HepG2 (cell line): Measurements from ENCODE around the gene EIF4G2. TPM values are rescaled to one million over a fixed set of nuclear protein-coding genes. Genes with fewer than 3 reads are reported as not detected.

ENCODE experiments used
- ARNT2 ChIP-seq: sonication (generic); formaldehyde crosslinking; IDR thresholded peaks from 2 replicates; pipeline ENCODE4 v1.8.0; 2022; ENCODE audit warnings: mild to moderate bottlenecking, low read depth, missing genetic modification reagents, moderate library complexity
- ATM ChIP-seq: fragments of 450-650 bp; IDR thresholded peaks from 2 replicates; pipeline ENCODE4 v1.7.1; 2017; ENCODE audit warnings: mild to moderate bottlenecking, borderline replicate concordance
- CREM ChIP-seq, 2 experiments: sonication (generic) in 1 of 2; formaldehyde crosslinking in 1 of 2; IDR thresholded peaks; 2 replicates each; pipeline versions ENCODE4 v1.4.0 to v1.6.1; 2016 to 2020; ENCODE audit warnings: antibody characterized with exemption in 1 of 2, mild to moderate bottlenecking in 1 of 2, missing genetic modification reagents in 1 of 2
- HHEX ChIP-seq: IDR thresholded peaks from 2 replicates; pipeline ENCODE4 v1.6.1; 2016; ENCODE audit warnings: control low read depth
- HNF1A ChIP-seq, 2 experiments: sonication (generic) in 1 of 2; formaldehyde crosslinking in 1 of 2; IDR thresholded peaks; 2 replicates each; pipeline versions ENCODE4 v1.4.0 to v1.6.1; 2016 to 2020; ENCODE audit warnings: borderline replicate concordance in 1 of 2, low read depth in 1 of 2, mild to moderate bottlenecking in 1 of 2, missing genetic modification reagents in 1 of 2
- IKZF1 ChIP-seq: fragments of 450-650 bp; IDR thresholded peaks from 2 replicates; pipeline ENCODE4 v1.7.1; 2016
- MAZ ChIP-seq, 2 experiments: sonication (generic) in 1 of 2; formaldehyde crosslinking in 1 of 2; IDR thresholded peaks; 2 replicates each; pipeline versions ENCODE4 v1.5.0 to v1.6.1; 2012 to 2020; ENCODE audit warnings: low read depth in 2 of 2, mild to moderate bottlenecking in 2 of 2, borderline replicate concordance in 1 of 2, improper control_type of control experiment in 1 of 2, low read length in 1 of 2, missing genetic modification reagents in 1 of 2, moderate library complexity in 1 of 2
- MIER2 ChIP-seq: IDR thresholded peaks from 2 replicates; pipeline ENCODE4 v1.6.1; 2016; ENCODE audit warnings: missing biosample characterization, missing genetic modification reagents
- RELA ChIP-seq: sonication (generic); formaldehyde crosslinking; IDR thresholded peaks from 2 replicates; pipeline ENCODE4 v1.4.0; 2020; ENCODE audit warnings: missing genetic modification reagents
- SMAD9 ChIP-seq: sonication (generic); formaldehyde crosslinking; IDR thresholded peaks from 2 replicates; pipeline ENCODE4 v1.5.1; 2020; ENCODE audit warnings: mild to moderate bottlenecking, missing genetic modification reagents
- SRF ChIP-seq: IDR thresholded peaks from 2 replicates; pipeline ENCODE4 v1.6.1; 2011; ENCODE audit warnings: mild to moderate bottlenecking, low read depth, low read length, moderate library complexity
- ZBTB2 ChIP-seq: sonication (generic); formaldehyde crosslinking; IDR thresholded peaks from 2 replicates; pipeline ENCODE4 v1.8.0; 2022; ENCODE audit warnings: low read depth, missing genetic modification reagents
- ZMAT3 ChIP-seq: sonication (generic); formaldehyde crosslinking; conservative IDR thresholded peaks from 2 replicates; pipeline ENCODE4 v1.7.0; 2021; ENCODE audit warnings: missing genetic modification reagents
- ZNF12 ChIP-seq: sonication (generic); formaldehyde crosslinking; IDR thresholded peaks from 2 replicates; pipeline ENCODE4 v1.5.0; 2020; ENCODE audit warnings: missing genetic modification reagents
- ZNF121 ChIP-seq: sonication (generic); formaldehyde crosslinking; IDR thresholded peaks from 2 replicates; pipeline ENCODE4 v1.5.0; 2020; ENCODE audit warnings: mild to moderate bottlenecking, missing genetic modification reagents
- ZNF589 ChIP-seq: sonication (generic); formaldehyde crosslinking; conservative IDR thresholded peaks from 2 replicates; pipeline ENCODE4 v1.8.0; 2022; ENCODE audit warnings: mild to moderate bottlenecking, moderate library complexity, missing genetic modification reagents
- ZNF598 ChIP-seq: sonication (generic); formaldehyde crosslinking; IDR thresholded peaks from 2 replicates; pipeline ENCODE4 v1.5.1; 2020; ENCODE audit warnings: mild to moderate bottlenecking, missing genetic modification reagents, borderline replicate concordance
- ZNF790 ChIP-seq: sonication (generic); formaldehyde crosslinking; IDR thresholded peaks from 2 replicates; pipeline ENCODE4 v1.8.0; 2022; ENCODE audit warnings: missing genetic modification reagents, mild to moderate bottlenecking, borderline replicate concordance
- polyA plus RNA-seq, 8 experiments: library from polyadenylated mRNA; depleted of rRNA in 3 of 8; stranded (reverse) in 7 of 8; unstranded in 1 of 8; fragments of >200 nt; fragmentation: Illumina TruSeq in 4 of 8; extraction: Trizol in 4 of 8; gene quantifications; 2 replicates each; pipeline versions ENCODE4 v1.2.1 to v1.2.3, GENCODE V29; 2011 to 2016; ENCODE audit warnings: low read depth in 4 of 8, missing spikeins in 1 of 8, mixed read lengths in 1 of 8; ENCODE audit not compliant: insufficient read depth in 1 of 8
- total RNA-seq, 5 experiments: library from RNA; depleted of rRNA; stranded (reverse); fragments of >200 nt; fragmentation: Illumina TruSeq; extraction: Trizol; gene quantifications; 2 replicates each; pipeline ENCODE4 v1.2.3, GENCODE V29; 2016; ENCODE audit warnings: low read depth in 1 of 5
- TF ChIP-seq, protein P1 (sequence below): sonication (generic); formaldehyde crosslinking; IDR thresholded peaks from 2 replicates; pipeline ENCODE4 v1.8.0; 2022; ENCODE audit warnings: missing genetic modification reagents, low read depth, mild to moderate bottlenecking, borderline replicate concordance
- TF ChIP-seq, protein P2 (sequence below): sonication (generic); formaldehyde crosslinking; IDR thresholded peaks from 2 replicates; pipeline ENCODE4 v1.4.0; 2020; ENCODE audit warnings: missing genetic modification reagents

Gene EIF4G2
- total and polyA plus RNA-seq, 2 of the 13 experiments (the other 11 are each of a cell fraction or from before 2014, with no cell fraction given) = 362 to 546 TPM

- TF ChIP-seq HNF1A (IDR thresholded peaks at IDR 0.05; ENCODE audit: low read depth) (no peak), HNF1A (CRISPR knock-in tag; IDR thresholded peaks at IDR 0.05; ENCODE audit: borderline replicate concordance) (peak; percentile 69; the same call in 1 of the 2 replicates), ZNF790 (CRISPR knock-in tag) (no peak), CREM (IDR thresholded peaks at IDR 0.05) (peak; percentile 78), CREM (CRISPR knock-in tag; IDR thresholded peaks at IDR 0.05) (no peak), ZMAT3 (peak; percentile 55; the same call in 1 of the 2 replicates), ZNF598 (CRISPR knock-in tag) (peak; percentile 58; the same call in 1 of the 2 replicates), ZNF12 (CRISPR knock-in tag) (no peak; the same call in 1 of the 2 replicates), MAZ (IDR thresholded peaks at IDR 0.05; ENCODE audit: borderline replicate concordance, low read depth, low read length) (peak; percentile 83), MAZ (CRISPR knock-in tag; IDR thresholded peaks at IDR 0.05; ENCODE audit: low read depth) (peak; percentile 83; the same call in 1 of the 2 replicates), ZNF121 (CRISPR knock-in tag) (peak; percentile 71), SMAD9 (CRISPR knock-in tag) (0 out of 2 replicates have a peak, but pooled peaks have one; percentile 34), ZNF589 (CRISPR knock-in tag) (no peak), RELA (CRISPR knock-in tag) (0 out of 2 replicates have a peak, but pooled peaks have one; percentile 57), ZBTB2 (CRISPR knock-in tag) (peak; percentile 95), ARNT2 (peak; percentile 82), MIER2 (CRISPR knock-in tag) (0 out of 2 replicates have a peak, but pooled peaks have one; percentile 40), IKZF1 (no peak), ATM (no peak), SRF (no peak), HHEX (CRISPR knock-in tag) (no peak)
- TF ChIP-seq, protein P1, sequence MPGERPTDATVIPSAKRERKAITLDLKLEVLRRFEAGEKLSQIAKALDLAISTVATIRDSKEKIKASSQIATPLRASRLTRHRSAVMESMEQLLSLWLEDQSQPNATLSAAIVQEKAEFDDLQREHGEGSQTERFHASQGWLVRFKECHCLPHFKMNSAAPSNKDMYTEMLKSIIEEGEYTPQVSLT (CRISPR knock-in tag) = no peak
- TF ChIP-seq, protein P2, sequence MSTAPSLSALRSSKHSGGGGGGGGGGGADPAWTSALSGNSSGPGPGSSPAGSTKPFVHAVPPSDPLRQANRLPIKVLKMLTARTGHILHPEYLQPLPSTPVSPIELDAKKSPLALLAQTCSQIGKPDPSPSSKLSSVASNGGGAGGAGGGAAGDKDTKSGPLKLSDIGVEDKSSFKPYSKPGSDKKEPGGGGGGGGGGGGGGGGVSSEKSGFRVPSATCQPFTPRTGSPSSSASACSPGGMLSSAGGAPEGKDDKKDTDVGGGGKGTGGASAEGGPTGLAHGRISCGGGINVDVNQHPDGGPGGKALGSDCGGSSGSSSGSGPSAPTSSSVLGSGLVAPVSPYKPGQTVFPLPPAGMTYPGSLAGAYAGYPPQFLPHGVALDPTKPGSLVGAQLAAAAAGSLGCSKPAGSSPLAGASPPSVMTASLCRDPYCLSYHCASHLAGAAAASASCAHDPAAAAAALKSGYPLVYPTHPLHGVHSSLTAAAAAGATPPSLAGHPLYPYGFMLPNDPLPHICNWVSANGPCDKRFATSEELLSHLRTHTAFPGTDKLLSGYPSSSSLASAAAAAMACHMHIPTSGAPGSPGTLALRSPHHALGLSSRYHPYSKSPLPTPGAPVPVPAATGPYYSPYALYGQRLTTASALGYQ = no peak
Observed at GRCh38 chr11:10750838-10751580, 57.7 kb downstream of the EIF4G2 start, which contains the start of gene CTR9 (continued).
